AG09309 (cell line): ENCODE measurements around the gene CTCFL.

Experiments used
- DNase-seq: peaks from one replicate; pipeline ENCODE4 v3.0.0-alpha.2; 2010; ENCODE audit warnings: low read depth
- H3K4me3 ChIP-seq: 2 replicates; pipeline ENCODE4 v1.5.1; 2011; ENCODE audit warnings: mild to moderate bottlenecking, low read depth, low read length, moderate library complexity; ENCODE audit not compliant: control insufficient read depth
- TF ChIP-seq, protein P1 (sequence below): IDR thresholded peaks from 2 replicates; pipeline ENCODE4 v1.5.1; 2011; ENCODE audit warnings: mild to moderate bottlenecking, low read depth, low read length, inconsistent platforms; ENCODE audit not compliant: insufficient read depth, control insufficient read depth; ENCODE audit errors: missing control alignments

Gene CTCFL

DNA sequence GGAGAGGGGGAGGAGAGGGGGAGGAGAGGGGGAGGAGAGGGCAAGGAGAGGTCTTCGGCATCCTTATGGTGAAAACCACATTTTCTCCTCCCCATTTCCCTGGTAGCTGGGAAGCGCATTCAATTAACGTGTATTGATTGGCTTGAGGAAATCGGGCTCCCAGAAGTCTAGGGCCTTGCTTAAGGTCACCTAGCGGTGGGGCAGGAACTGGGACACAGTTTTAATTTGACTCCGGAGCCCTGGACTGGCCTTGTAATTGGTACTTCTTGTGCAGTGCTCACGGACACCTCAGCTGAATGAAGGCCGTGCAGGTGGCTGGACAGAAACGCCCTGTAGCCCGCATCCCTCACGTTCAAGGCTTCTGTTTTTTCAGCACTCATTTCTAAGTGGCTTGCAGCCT lies 42.8 kb downstream of the CTCFL start:
- no peak overlapping the region for H3K4me3 ChIP-seq
- no peak for DNase-seq
- TF ChIP-seq, protein P1, sequence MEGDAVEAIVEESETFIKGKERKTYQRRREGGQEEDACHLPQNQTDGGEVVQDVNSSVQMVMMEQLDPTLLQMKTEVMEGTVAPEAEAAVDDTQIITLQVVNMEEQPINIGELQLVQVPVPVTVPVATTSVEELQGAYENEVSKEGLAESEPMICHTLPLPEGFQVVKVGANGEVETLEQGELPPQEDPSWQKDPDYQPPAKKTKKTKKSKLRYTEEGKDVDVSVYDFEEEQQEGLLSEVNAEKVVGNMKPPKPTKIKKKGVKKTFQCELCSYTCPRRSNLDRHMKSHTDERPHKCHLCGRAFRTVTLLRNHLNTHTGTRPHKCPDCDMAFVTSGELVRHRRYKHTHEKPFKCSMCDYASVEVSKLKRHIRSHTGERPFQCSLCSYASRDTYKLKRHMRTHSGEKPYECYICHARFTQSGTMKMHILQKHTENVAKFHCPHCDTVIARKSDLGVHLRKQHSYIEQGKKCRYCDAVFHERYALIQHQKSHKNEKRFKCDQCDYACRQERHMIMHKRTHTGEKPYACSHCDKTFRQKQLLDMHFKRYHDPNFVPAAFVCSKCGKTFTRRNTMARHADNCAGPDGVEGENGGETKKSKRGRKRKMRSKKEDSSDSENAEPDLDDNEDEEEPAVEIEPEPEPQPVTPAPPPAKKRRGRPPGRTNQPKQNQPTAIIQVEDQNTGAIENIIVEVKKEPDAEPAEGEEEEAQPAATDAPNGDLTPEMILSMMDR = no peak

DNA sequence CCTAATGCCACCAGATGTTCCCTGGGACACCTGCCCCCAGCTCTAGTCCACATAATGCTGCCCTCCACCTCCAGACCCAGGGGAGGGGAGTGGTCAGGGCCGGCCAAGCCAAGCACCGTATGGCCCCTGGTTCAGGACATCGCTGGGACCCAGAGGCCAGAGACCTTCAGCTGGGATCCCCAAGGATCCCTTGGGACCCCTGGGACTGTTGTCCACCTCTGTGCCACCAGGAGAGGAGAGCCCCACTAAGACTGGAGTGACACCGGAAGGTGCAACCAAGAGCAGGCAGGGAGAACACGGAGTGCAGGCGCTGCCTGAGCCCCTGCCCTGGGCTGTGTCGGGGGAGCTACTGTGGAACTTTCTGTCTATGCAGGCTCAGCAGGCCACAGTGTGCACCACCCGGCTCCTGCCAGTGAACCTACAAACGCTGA lies 43.6 kb downstream of the CTCFL start:
- TF ChIP-seq, protein P1 = no peak
- H3K4me3 ChIP-seq = no peak overlapping the region
- no peak for DNase-seq

DNA sequence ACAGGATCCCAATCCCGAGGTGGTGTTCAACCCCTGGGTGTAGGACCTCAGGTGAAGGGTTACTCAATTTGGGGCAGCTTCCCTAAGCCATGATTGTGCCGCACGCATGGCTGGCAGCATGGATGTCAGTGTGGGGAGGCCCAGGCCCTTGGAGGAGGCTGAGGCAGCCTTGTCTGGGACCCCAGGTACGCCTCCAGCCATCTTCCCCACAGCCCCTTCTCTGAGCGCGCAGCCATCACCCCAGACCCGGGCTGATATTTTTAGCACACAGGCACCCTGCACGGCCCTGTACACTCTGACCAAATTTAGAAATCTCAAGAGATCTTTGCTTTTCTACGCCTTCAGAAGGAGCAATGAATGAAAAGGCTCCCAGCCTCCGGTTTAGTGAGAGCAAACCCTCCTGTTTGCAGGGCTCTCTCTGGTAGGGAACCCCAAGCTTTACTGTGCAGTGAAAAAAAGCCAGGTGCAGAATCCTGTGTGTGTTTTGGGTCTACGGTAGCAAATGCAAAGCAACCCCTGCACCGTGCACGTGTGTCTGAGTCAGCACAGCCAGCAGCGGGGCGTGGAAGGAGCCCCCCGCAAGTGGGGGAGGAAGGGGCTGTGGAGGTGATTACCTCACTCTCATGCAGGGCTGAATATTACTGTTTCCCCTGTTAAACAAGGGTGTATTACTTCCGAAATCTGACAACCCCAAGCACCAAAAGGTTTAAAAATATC lies 44.3 kb downstream of the CTCFL start:
- TF ChIP-seq, protein P1 = no peak
- no peak overlapping the region for H3K4me3 ChIP-seq
- no peak for DNase-seq

DNA sequence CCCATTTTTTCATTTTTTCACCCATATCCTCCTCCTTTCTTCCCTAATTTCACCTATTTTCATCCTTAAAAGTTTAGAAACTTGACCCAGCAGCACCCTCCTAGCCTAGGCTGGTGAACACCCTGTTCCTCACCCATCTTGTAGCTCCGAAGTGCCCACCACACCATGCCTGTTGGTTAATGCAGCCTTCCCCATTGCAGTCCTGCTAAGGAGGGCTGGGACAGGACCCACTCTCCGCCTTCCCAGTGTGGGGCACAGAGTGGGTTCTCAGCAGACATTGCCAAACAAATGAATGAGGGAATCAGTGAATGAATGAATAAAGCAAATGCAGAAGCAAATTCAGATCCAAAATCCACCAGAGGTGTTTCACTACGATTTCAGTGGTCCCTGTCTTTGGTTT lies 45.7 kb downstream of the CTCFL start:
- DNase-seq = no peak
- TF ChIP-seq, protein P1 = no peak
- no peak overlapping the region for H3K4me3 ChIP-seq

DNA sequence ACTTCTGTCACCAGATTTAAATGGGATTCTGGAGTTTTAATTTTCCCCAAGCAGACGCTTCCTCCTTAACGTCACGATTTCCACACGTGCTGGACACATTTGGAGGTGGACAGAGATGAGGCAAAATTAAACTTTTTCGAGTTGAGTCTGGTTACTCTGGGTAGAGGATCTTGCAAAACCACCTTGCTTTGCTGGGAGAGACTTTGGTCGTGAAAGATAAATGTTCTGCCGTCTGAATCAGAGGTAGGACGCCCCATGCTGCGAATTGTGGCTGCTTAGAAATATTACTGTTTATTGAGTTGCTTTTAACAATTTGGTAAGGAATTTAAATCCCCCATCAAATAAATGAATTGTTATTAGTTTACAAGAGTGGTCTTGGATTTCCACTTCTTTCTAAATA lies 46.8 kb downstream of the CTCFL start:
- no peak overlapping the region for H3K4me3 ChIP-seq
- DNase-seq = no peak

DNA sequence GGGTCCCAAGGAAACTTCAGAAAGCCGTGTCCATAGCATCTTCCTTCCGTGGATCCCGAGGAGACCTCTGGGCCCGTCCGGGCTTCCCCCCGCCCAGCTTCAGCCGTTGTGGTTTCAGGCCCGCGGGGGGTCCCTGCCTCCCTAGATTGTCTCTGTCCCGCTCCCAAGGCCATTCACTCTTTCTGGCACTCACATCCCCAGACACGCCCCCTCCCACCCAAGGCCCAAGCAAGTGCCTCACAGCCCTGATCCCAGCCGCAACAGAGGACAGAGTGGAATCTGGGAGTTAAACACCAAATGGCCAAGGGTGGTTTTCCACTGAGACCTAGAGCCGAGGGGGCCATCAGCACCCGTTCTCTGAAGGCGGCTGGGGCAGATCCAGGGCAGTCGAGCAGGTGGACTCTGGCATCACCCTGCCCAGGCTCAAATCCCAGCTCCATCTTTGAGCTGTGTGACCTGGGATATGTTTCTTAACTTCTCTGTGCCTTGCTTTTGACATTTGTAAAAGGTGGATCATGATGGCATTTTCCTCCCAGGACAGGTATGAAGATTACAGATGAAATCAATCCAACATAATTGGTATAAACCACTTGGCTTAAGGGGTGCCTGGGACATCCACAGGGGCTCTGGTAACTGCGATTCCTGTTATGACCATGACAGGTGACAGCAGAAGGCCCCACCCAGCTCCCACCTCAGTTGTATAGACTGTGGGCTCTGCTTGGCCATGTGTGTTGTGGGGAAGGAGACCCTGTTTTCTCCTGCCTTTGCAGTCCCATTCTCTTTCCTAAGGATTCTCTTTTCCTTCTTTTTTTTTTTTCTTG lies 48.1 kb downstream of the CTCFL start:
- DNase-seq = no peak
- no peak overlapping the region for H3K4me3 ChIP-seq
- TF ChIP-seq, protein P1 = no peak

More for the DNA sequence above, 46.8 kb downstream of the CTCFL start:
- TF ChIP-seq, protein P1 = no peak
